Endothelial cell of umbilical vein (primary cell): ENCODE data around the gene TMEM217. TPM values are rescaled to one million over a fixed set of nuclear protein-coding genes. Genes with fewer than 3 reads are reported as not detected.

Source experiments
- BruUV-seq: library from RNA; stranded (reverse); fragments of 400-500 nt; replicated peaks from 2 replicates; lab custom pipeline; 2021; lab: Mats Ljungman, UMichigan
- CTCF ChIA-PET: fragments of 300-600, 350-600 bp; sonication (Branson Sonifier 250); formaldehyde crosslinking; loops from one replicate; lab custom pipeline; 2021; ENCODE audit warnings: antibody characterized with exemption, inconsistent platforms; lab: Charles Lee
- POLR2A ChIA-PET: fragments of 300-600, 350-600 bp; sonication (Branson Sonifier 250); formaldehyde crosslinking; loops from one replicate; lab custom pipeline; 2021; ENCODE audit warnings: antibody characterized with exemption, inconsistent platforms; lab: Charles Lee
- DNase-seq: peaks from one replicate; pipeline ENCODE4 v3.0.0-alpha.2; 2011; ENCODE audit warnings: low read depth, low spot score
- FAIRE-seq: peaks from 2 replicates; lab custom pipeline; 2011; peaks lifted over from hg19 to GRCh38; lab: Jason Lieb, UNC
- H2AFZ ChIP-seq: 2 replicates; pipeline ENCODE4 v1.6.0; 2012; ENCODE audit warnings: low read depth, low read length, control low read depth, inconsistent platforms
- H3K27ac ChIP-seq: 2 replicates; pipeline ENCODE4 v1.5.1; 2011; ENCODE audit warnings: low read depth, mild to moderate bottlenecking, control low read depth, low read length, moderate library complexity; ENCODE audit not compliant: insufficient read depth
- H3K27me3 ChIP-seq, 2 experiments: 2 replicates each; pipeline versions ENCODE4 v1.6.0 to v1.6.1; 2011; ENCODE audit warnings: low read length in 2 of 2, mixed read lengths in 1 of 2; ENCODE audit not compliant: control insufficient read depth in 2 of 2, insufficient read depth in 2 of 2
- H3K36me3 ChIP-seq, 2 experiments: 2 replicates in 1 of 2; 3 replicates in 1 of 2; pipeline ENCODE4 v1.5.1; 2011; ENCODE audit warnings: low read length in 2 of 2, mild to moderate bottlenecking in 1 of 2, moderate library complexity in 1 of 2; ENCODE audit not compliant: control insufficient read depth in 2 of 2, insufficient read depth in 2 of 2; ENCODE audit errors: extremely low read depth in 1 of 2
- H3K4me1 ChIP-seq: 3 replicates; pipeline ENCODE4 v1.5.1; 2011; ENCODE audit warnings: mild to moderate bottlenecking, low read length; ENCODE audit not compliant: control insufficient read depth, insufficient read depth; ENCODE audit errors: extremely low read depth
- H3K4me2 ChIP-seq: 2 replicates; pipeline ENCODE4 v1.6.1; 2011; ENCODE audit warnings: low read length, control low read depth, mixed read lengths; ENCODE audit not compliant: insufficient read depth
- H3K4me3 ChIP-seq, 3 experiments: fragments of 200-600 bp in 1 of 3; sonication (generic), shearing (Covaris generic) in 1 of 3; replicated peaks in 1 of 3; 2 replicates each; pipeline ENCODE4 v1.5.1; 2011 to 2016; ENCODE audit warnings: control low read depth in 3 of 3, low read length in 3 of 3, mild to moderate bottlenecking in 2 of 3, inconsistent platforms in 1 of 3, low read depth in 1 of 3, moderate library complexity in 1 of 3; ENCODE audit not compliant: insufficient read depth in 1 of 3
- H3K79me2 ChIP-seq: 2 replicates; pipeline ENCODE4 v1.6.0; 2012; ENCODE audit warnings: low read length, inconsistent platforms; ENCODE audit not compliant: control insufficient read depth, insufficient read depth
- H3K9ac ChIP-seq: replicated peaks from 2 replicates; pipeline ENCODE3; 2011; ENCODE audit warnings: low read length, control low read depth; ENCODE audit not compliant: insufficient read depth; ENCODE audit errors: extremely low read depth
- H3K9me1 ChIP-seq: replicated peaks from 3 replicates; pipeline ENCODE4 v1.6.0; 2011; ENCODE audit warnings: mild to moderate bottlenecking, low read length; ENCODE audit not compliant: control insufficient read depth, insufficient read depth; ENCODE audit errors: extremely low read depth
- H3K9me3 ChIP-seq: replicated peaks from 2 replicates; pipeline ENCODE4 v1.5.1; 2012; ENCODE audit warnings: low read length, inconsistent platforms; ENCODE audit not compliant: control insufficient read depth, insufficient read depth
- H4K20me1 ChIP-seq: replicated peaks from 2 replicates; pipeline ENCODE3; 2011; ENCODE audit warnings: mild to moderate bottlenecking, low read length; ENCODE audit not compliant: control insufficient read depth, insufficient read depth; ENCODE audit errors: extremely low read depth
- CTCF ChIP-seq, 2 donors: IDR thresholded peaks; 1 replicate in 1 of 2; 2 replicates in 1 of 2; pipeline ENCODE4 v1.5.1; 2011; ENCODE audit warnings: low read length in 2 of 2, mild to moderate bottlenecking in 2 of 2, moderate library complexity in 2 of 2, control low read depth in 1 of 2, inconsistent platforms in 1 of 2, low read depth in 1 of 2; ENCODE audit not compliant: insufficient read depth in 1 of 2; ENCODE audit errors: extremely low read depth in 1 of 2
- EZH2 ChIP-seq: IDR thresholded peaks from 2 replicates; pipeline ENCODE4 v1.6.1; 2012; ENCODE audit warnings: borderline replicate concordance, low read depth, mild to moderate bottlenecking, moderate library complexity, low read length, inconsistent platforms; ENCODE audit not compliant: severe bottlenecking
- GATA2 ChIP-seq: IDR thresholded peaks from 2 replicates; pipeline ENCODE4 v1.7.0; 2011; ENCODE audit warnings: low read depth, mild to moderate bottlenecking, moderate library complexity, mixed read lengths, low read length; ENCODE audit not compliant: insufficient read length, insufficient read depth
- JUN ChIP-seq: IDR thresholded peaks from 2 replicates; pipeline ENCODE4 v1.6.1; 2011; ENCODE audit warnings: borderline replicate concordance, low read depth; ENCODE audit not compliant: insufficient read length, insufficient read depth
- MAX ChIP-seq: IDR thresholded peaks from 2 replicates; pipeline ENCODE4 v1.6.1; 2011; ENCODE audit not compliant: insufficient read depth, insufficient read length
- MYC ChIP-seq: IDR thresholded peaks from one replicate; pipeline ENCODE4 v1.6.1; 2011; ENCODE audit warnings: mild to moderate bottlenecking, low read depth, low read length
- POLR2A ChIP-seq: IDR thresholded peaks from 2 replicates; pipeline ENCODE4 v1.6.1; 2012; ENCODE audit warnings: low read depth, mild to moderate bottlenecking, control low read depth, low read length
- POLR2AphosphoS5 ChIP-seq: IDR thresholded peaks from 2 replicates; pipeline ENCODE4 v1.6.1; 2012; ENCODE audit warnings: low read depth, mild to moderate bottlenecking, control low read depth, low read length, moderate library complexity; ENCODE audit not compliant: insufficient read depth
- dilution Hi-C: fragments of 300-500 bp; cut with MboI; formaldehyde crosslinking; loops from one replicate; pipeline ENCODE4 v1.15.0; 2019; ENCODE audit warnings: low sequenced_read_pairs; ENCODE audit not compliant: extremely low pct_ligation_motif_present
- intact Hi-C: fragments of 100-400 bp; cut with micrococcal nuclease; formaldehyde crosslinking; loops from one replicate; pipeline ENCODE4 v1.10.0; 2022
- polyA plus RNA-seq, 4 experiments: library from polyadenylated mRNA; depleted of rRNA in 3 of 4; stranded (reverse) in 3 of 4; unstranded in 1 of 4; fragments of >200 nt; gene quantifications; 2 replicates each; pipeline versions ENCODE4 v1.2.1 to v1.2.3, GENCODE V29; 2011 to 2012; ENCODE audit warnings: missing spikeins in 1 of 4
- total RNA-seq: library from RNA; stranded (reverse); gene quantifications from 2 replicates; pipeline ENCODE4 v1.2.3, GENCODE V29; 2021

The TMEM217 gene
- total and polyA plus RNA-seq, 2 donors (not counting 3 experiments of a cell fraction or from before 2014, with no cell fraction given): 6.8 to 15.8 TPM

GRCh38 chr6:37305841-37306425 is 48.0 kb upstream of the TMEM217 start:
- Histone ChIP-seq H3K79me2 (no peaks in the 10 kb centered on the region), H3K27me3 (no peaks in the 10 kb centered on the region), H3K36me3 (peaks cover 5 to 17% of the 10 kb centered on the region in 2 experiments), H3K4me3 (no peak overlapping the region), H2AFZ (no peak overlapping the region), H3K4me2 (no peak overlapping the region), H3K27ac (no peak overlapping the region), H3K9ac (no peak overlapping the region), H3K9me3 (no peaks in the 10 kb centered on the region), H4K20me1 (no peaks in the 10 kb centered on the region), H3K9me1 (no peaks in the 10 kb centered on the region), H3K4me1 (peaks cover 8% of the 10 kb centered on the region)
- no TSS peak for BruUV-seq
- TF ChIP-seq EZH2 (no peak), JUN (no peak), MAX (no peak), MYC (no peak), CTCF (IDR thresholded peaks at IDR 0.05; ENCODE audit: extremely low read depth in 1 of 2, insufficient read depth in 1 of 2, low read depth in 1 of 2, low read length in 2 of 2) (no peak), POLR2AphosphoS5 (no peak), GATA2 (no peak), POLR2A (no peak)
- dilution Hi-C loops (no loop called here), intact Hi-C loops (no loop called here)
- ChIA-PET CTCF (interaction anchor here (0.5 to 1.9 kb wide), 4 partner anchors 9 to 288 kb away, joined by 3 to 11 read pairs (median 3); no protein-coding TSS in a partner anchor), POLR2A (no interaction called here)
- no peak for FAIRE-seq
- DNase-seq: no peak
